K562 (cell line): ENCODE results near the gene TUBA1B. TPM values are rescaled to one million over a fixed set of nuclear protein-coding genes. Genes with fewer than 3 reads are reported as not detected.

Experiments
- CREBBP ChIP-seq: IDR thresholded peaks from one replicate; pipeline ENCODE4 v1.6.1; 2012; ENCODE audit warnings: low read depth, mild to moderate bottlenecking, control low read depth, inconsistent platforms, low read length
- DEAF1 ChIP-seq: fragments of 450-650 bp; formaldehyde crosslinking; IDR thresholded peaks from 2 replicates; pipeline ENCODE4 v1.4.0; 2020; ENCODE audit warnings: mild to moderate bottlenecking, moderate library complexity
- GATAD2A ChIP-seq: fragments of 450-650 bp; IDR thresholded peaks from 2 replicates; pipeline ENCODE4 v1.6.1; 2017
- GATAD2B ChIP-seq: fragments of 450-650 bp; IDR thresholded peaks from 2 replicates; pipeline ENCODE4 v1.6.1; 2017; ENCODE audit warnings: mild to moderate bottlenecking, borderline replicate concordance
- L3MBTL2 ChIP-seq: fragments of 450-650 bp; IDR thresholded peaks from 2 replicates; pipeline ENCODE4 v1.6.1; 2016; ENCODE audit warnings: mild to moderate bottlenecking, moderate library complexity
- MAFK ChIP-seq: IDR thresholded peaks from 2 replicates; pipeline ENCODE4 v1.6.1; 2011; ENCODE audit warnings: low read length, improper control_type of control experiment
- NR4A1 ChIP-seq, 2 experiments: fragments of 250-450 bp in 1 of 2; fragments of 450-650 bp in 1 of 2; sonication (Bioruptor Pico) in 1 of 2; IDR thresholded peaks; 2 replicates each; pipeline versions ENCODE4 v1.4.0 to v1.6.1; 2016 to 2020; ENCODE audit warnings: mild to moderate bottlenecking in 2 of 2, missing compliant biosample characterization in 1 of 2, missing genetic modification characterization in 1 of 2, moderate library complexity in 1 of 2
- SIN3A ChIP-seq, 2 experiments: fragments of 150-350 bp in 1 of 2; IDR thresholded peaks; 2 replicates each; pipeline ENCODE4 v1.6.1; 2011 to 2016; ENCODE audit warnings: borderline replicate concordance in 2 of 2, low read depth in 2 of 2, low read length in 2 of 2, mild to moderate bottlenecking in 2 of 2, moderate library complexity in 2 of 2; ENCODE audit not compliant: control insufficient read depth in 1 of 2
- SMARCC2 ChIP-seq: fragments of 450-650 bp; IDR thresholded peaks from 2 replicates; pipeline ENCODE4 v1.6.1; 2017; ENCODE audit warnings: antibody characterized with exemption, moderate library complexity, mild to moderate bottlenecking, low read depth
- ZBTB26 ChIP-seq: fragments of 450-650 bp; formaldehyde crosslinking; IDR thresholded peaks from 2 replicates; pipeline ENCODE4 v1.4.0; 2022; ENCODE audit warnings: missing genetic modification characterization
- ZBTB33 ChIP-seq: sonication (generic); formaldehyde crosslinking; IDR thresholded peaks from 2 replicates; pipeline ENCODE4 v1.8.1; 2023; ENCODE audit warnings: mild to moderate bottlenecking, missing genetic modification reagents
- ZBTB8A ChIP-seq: fragments of 450-650 bp; IDR thresholded peaks from 2 replicates; pipeline ENCODE4 v1.6.1; 2018; ENCODE audit warnings: mild to moderate bottlenecking, moderate library complexity; ENCODE audit not compliant: partially characterized antibody
- ZNF253 ChIP-seq: fragments of 250-450 bp; sonication (Bioruptor Pico); conservative IDR thresholded peaks from 2 replicates; pipeline ENCODE4 v1.6.1; 2021; ENCODE audit warnings: mild to moderate bottlenecking
- polyA plus RNA-seq, 8 experiments: library from polyadenylated mRNA; depleted of rRNA in 4 of 8; stranded (reverse) in 5 of 8; unstranded in 3 of 8; fragments of >200 nt; fragmentation: Nextera tagmentation in 2 of 8; fragmentation: Illumina TruSeq in 1 of 8; extraction: Ambion mirVana in 2 of 8; extraction: Trizol in 1 of 8; gene quantifications; 2 replicates each; pipeline versions ENCODE4 v1.2.1 to v1.2.3, GENCODE V29; 2011 to 2014; ENCODE audit warnings: inconsistent platforms in 1 of 8, missing spikeins in 1 of 8
- total RNA-seq, 7 experiments: library from RNA; depleted of rRNA in 6 of 7; stranded (reverse); fragments of >200 nt in 6 of 7; fragmentation: Illumina TruSeq in 2 of 7; extraction: Trizol in 2 of 7; gene quantifications; 2 replicates each; pipeline versions ENCODE4 v1.2.1 to v1.2.3, GENCODE V29; 2011 to 2021; ENCODE audit warnings: low replicate concordance in 1 of 7
- TF ChIP-seq, protein P1 (sequence below): conservative IDR thresholded peaks from 2 replicates; pipeline ENCODE4 v1.6.1; 2011; ENCODE audit warnings: low read depth, mild to moderate bottlenecking, low read length; ENCODE audit not compliant: control insufficient read depth
- TF ChIP-seq, protein P2 (sequence below): sonication (generic); formaldehyde crosslinking; IDR thresholded peaks from 2 replicates; pipeline ENCODE4 v1.9.0; 2022; ENCODE audit warnings: mild to moderate bottlenecking, missing genetic modification reagents
- TF ChIP-seq, protein P3 (sequence below): fragments of 250-450 bp; sonication (Bioruptor Pico); IDR thresholded peaks from 2 replicates; pipeline ENCODE4 v1.4.0; 2020; ENCODE audit warnings: mild to moderate bottlenecking

Gene TUBA1B
- total and polyA plus RNA-seq, 9 of the 15 experiments (the other 6 are each of a cell fraction or from before 2014, with no cell fraction given): 2,189 to 4,624 (median 2,628) TPM

DNA sequence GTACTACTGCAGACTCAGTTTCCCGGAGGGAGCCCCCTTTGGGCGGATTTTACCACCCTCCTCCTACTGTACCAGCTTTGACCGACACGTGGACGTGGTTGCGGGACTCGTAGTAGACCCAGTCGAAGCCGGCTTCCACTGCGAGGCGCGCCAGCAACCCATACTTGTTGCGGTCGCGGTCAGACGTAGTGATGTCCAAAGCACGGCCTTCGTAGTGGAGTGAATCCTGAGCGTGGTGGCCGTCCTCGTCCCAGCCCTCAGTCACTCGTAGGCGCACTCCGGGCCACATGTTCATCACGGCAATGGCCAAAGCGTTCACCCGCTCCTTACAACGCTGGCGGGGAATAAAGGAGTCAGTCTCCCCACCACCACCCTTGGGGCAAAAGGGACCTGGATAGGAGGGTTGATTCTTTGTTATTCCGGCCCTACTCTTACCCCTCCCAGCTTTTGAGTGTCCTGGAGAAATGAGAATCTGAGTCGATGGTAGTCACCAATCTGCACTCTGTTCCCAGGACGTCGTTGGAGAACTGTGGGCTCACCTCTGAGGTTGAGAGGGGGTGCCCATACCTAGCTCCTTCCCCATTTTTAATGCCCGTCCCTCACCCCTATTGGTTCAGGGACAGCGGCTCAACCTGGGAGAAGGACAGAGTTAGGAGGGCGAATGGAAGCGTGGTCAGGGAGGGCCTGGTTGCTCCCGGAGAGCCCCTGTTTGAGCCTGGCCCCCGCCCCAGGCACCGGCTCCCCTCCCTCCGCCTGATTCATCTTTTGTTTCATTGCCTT is 39.9 kb downstream of the TUBA1B start (continued):
- peak; percentile 95 for TF ChIP-seq ZBTB33 (CRISPR knock-in tag)
- TF ChIP-seq, protein P1, sequence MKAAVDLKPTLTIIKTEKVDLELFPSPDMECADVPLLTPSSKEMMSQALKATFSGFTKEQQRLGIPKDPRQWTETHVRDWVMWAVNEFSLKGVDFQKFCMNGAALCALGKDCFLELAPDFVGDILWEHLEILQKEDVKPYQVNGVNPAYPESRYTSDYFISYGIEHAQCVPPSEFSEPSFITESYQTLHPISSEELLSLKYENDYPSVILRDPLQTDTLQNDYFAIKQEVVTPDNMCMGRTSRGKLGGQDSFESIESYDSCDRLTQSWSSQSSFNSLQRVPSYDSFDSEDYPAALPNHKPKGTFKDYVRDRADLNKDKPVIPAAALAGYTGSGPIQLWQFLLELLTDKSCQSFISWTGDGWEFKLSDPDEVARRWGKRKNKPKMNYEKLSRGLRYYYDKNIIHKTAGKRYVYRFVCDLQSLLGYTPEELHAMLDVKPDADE: no peak
- TF ChIP-seq ZBTB26: no peak
- TF ChIP-seq, protein P2, sequence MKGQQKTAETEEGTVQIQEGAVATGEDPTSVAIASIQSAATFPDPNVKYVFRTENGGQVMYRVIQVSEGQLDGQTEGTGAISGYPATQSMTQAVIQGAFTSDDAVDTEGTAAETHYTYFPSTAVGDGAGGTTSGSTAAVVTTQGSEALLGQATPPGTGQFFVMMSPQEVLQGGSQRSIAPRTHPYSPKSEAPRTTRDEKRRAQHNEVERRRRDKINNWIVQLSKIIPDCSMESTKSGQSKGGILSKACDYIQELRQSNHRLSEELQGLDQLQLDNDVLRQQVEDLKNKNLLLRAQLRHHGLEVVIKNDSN (CRISPR knock-in tag): peak; percentile 36; the same call in 1 of the 2 replicates
- no peak for TF ChIP-seq ZNF253 (CRISPR knock-in tag)
- TF ChIP-seq MAFK: no peak
- TF ChIP-seq CREBBP: no peak
- no peak for TF ChIP-seq NR4A1 (CRISPR knock-in tag; IDR thresholded peaks at IDR 0.05)
- 0 out of 2 replicates have a peak, but pooled peaks have one; percentile 20 for TF ChIP-seq NR4A1 (tag; IDR thresholded peaks at IDR 0.05)
- no peak for TF ChIP-seq GATAD2A
- peak; percentile 13; the same call in 1 of the 2 replicates for TF ChIP-seq L3MBTL2
- TF ChIP-seq GATAD2B: no peak
- TF ChIP-seq SIN3A (IDR thresholded peaks at IDR 0.05; ENCODE audit: borderline replicate concordance in 2 of 2, control insufficient read depth in 1 of 2, low read depth in 2 of 2, low read length in 2 of 2): no peak
- TF ChIP-seq, protein P3, sequence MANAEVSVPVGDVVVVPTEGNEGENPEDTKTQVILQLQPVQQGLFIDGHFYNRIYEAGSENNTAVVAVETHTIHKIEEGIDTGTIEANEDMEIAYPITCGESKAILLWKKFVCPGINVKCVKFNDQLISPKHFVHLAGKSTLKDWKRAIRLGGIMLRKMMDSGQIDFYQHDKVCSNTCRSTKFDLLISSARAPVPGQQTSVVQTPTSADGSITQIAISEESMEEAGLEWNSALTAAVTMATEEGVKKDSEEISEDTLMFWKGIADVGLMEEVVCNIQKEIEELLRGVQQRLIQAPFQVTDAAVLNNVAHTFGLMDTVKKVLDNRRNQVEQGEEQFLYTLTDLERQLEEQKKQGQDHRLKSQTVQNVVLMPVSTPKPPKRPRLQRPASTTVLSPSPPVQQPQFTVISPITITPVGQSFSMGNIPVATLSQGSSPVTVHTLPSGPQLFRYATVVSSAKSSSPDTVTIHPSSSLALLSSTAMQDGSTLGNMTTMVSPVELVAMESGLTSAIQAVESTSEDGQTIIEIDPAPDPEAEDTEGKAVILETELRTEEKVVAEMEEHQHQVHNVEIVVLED (CRISPR knock-in tag): no peak
- no peak for TF ChIP-seq DEAF1 (CRISPR knock-in tag)
- no peak for TF ChIP-seq SMARCC2
- TF ChIP-seq ZBTB8A: no peak
